Endothelial cell of umbilical vein (primary cell): ENCODE results near the gene HEMGN.

ENCODE experiments used
- CTCF ChIP-seq, 2 donors: IDR thresholded peaks; 1 replicate in 1 of 2; 2 replicates in 1 of 2; pipeline ENCODE4 v1.5.1; 2011; ENCODE audit warnings: low read length in 2 of 2, mild to moderate bottlenecking in 2 of 2, moderate library complexity in 2 of 2, control low read depth in 1 of 2, inconsistent platforms in 1 of 2, low read depth in 1 of 2; ENCODE audit not compliant: insufficient read depth in 1 of 2; ENCODE audit errors: extremely low read depth in 1 of 2
- MAX ChIP-seq: IDR thresholded peaks from 2 replicates; pipeline ENCODE4 v1.6.1; 2011; ENCODE audit not compliant: insufficient read depth, insufficient read length
- POLR2A ChIP-seq: IDR thresholded peaks from 2 replicates; pipeline ENCODE4 v1.6.1; 2012; ENCODE audit warnings: low read depth, mild to moderate bottlenecking, control low read depth, low read length

DNA sequence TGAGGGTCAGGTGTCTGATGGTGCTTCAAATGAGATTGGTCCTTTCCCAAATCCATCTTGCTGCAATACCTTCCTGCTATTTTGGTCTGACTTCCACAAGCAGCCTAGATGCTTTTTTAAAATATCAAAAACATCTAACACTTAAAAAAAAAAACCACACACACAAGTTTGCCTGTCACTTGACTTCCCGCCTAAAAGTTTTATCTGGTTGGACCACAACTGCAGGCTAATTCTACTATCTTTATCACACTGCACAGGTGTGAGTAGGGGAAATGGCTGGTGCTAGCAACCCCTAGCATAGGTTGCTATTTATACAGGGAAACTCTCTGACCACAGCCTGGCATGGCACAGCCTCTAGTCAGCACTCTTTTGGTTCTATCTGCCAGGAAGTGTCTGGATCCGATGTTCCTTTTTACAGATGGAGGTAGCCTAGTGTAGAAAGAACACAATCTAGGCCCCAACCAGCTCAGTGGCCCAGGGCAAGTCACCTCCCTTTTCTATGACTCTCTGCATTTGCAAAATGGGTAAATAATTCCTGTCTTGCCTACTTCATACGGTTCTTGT is at the start of gene HEMGN:
- TF ChIP-seq MAX, result no peak
- TF ChIP-seq POLR2A, result no peak
- no peak for TF ChIP-seq CTCF (IDR thresholded peaks at IDR 0.05; ENCODE audit: extremely low read depth in 1 of 2, insufficient read depth in 1 of 2, low read depth in 1 of 2, low read length in 2 of 2)
